Gastrocnemius medialis (tissue), 4 donors: ENCODE data around the gene B9D2.

ENCODE experiments used
- CTCF ChIP-seq, 5 experiments: fragments of 450-650 bp in 3 of 5; fragments of 200-600 bp in 2 of 5; sonication (generic) in 2 of 5; IDR thresholded peaks in 4 of 5; conservative IDR thresholded peaks in 1 of 5; 1 replicate in 4 of 5; 2 replicates in 1 of 5; pipeline ENCODE4 v1.5.1; 2016 to 2019; ENCODE audit warnings: antibody characterized with exemption in 5 of 5, mild to moderate bottlenecking in 3 of 5, moderate library complexity in 3 of 5
- POLR2A ChIP-seq, 2 donors: fragments of 450-650 bp; IDR thresholded peaks; one replicate each; pipeline ENCODE4 v1.6.1; 2017; ENCODE audit warnings: antibody characterized with exemption in 2 of 2, mild to moderate bottlenecking in 2 of 2, moderate library complexity in 2 of 2

GRCh38 chr19:41305927-41306793, 57.8 kb downstream of the B9D2 start:
- TF ChIP-seq CTCF (IDR thresholded peaks at IDR 0.05 in 4 of 5, conservative IDR thresholded peaks at IDR 0.05 in 1 of 5) (no peak), POLR2A (IDR thresholded peaks at IDR 0.05) (no peak)
